T-helper 2 cell treated with Interferon-gamma antibody and Interleukin-4, amounts not matched to agents 100 ng/mL and 5 ng/mL, for 36 hours (primary cell): Measurements from ENCODE around the gene CRB2. TPM values are rescaled to one million over a fixed set of nuclear protein-coding genes. Genes with fewer than 3 reads are reported as not detected.

Source experiments
- intact Hi-C: fragments of 100-400 bp; cut with micrococcal nuclease; formaldehyde crosslinking; loops from one replicate; pipeline ENCODE4 v1.15.1; 2023
- total RNA-seq: library from RNA; stranded (reverse); gene quantifications from 2 replicates; pipeline ENCODE4 v1.2.3, GENCODE V29; 2022

The CRB2 gene
- total RNA-seq, 1 donor from 2014 or later = not detected

GRCh38 chr9:123399803-123400378, 43.9 kb downstream of the CRB2 start:
- intact Hi-C loops = no loop called here

- intact Hi-C loops = no loop called here
These were observed 45.0 kb downstream of the CRB2 start for GRCh38 chr9:123400926-123401503.

- intact Hi-C loops = no loop called here
These were observed 46.0 kb downstream of the CRB2 start for GRCh38 chr9:123401879-123402513.

GRCh38 chr9:123402981-123403509, 47.0 kb downstream of the CRB2 start:
- intact Hi-C loops = no loop called here

GRCh38 chr9:123406016-123406415, 50.0 kb downstream of the CRB2 start:
- intact Hi-C loops = no loop called here

GRCh38 chr9:123406691-123407216, 50.8 kb downstream of the CRB2 start:
- intact Hi-C loops = no loop called here

- intact Hi-C loops = no loop called here
These were observed 51.3 kb downstream of the CRB2 start for GRCh38 chr9:123407217-123407851.

GRCh38 chr9:123408313-123409262, 52.6 kb downstream of the CRB2 start:
- intact Hi-C loops = no loop called here

- intact Hi-C loops = no loop called here
These were observed 54.4 kb downstream of the CRB2 start for GRCh38 chr9:123410281-123410910.

GRCh38 chr9:123411191-123411590, 55.2 kb downstream of the CRB2 start:
- intact Hi-C loops = no loop called here

GRCh38 chr9:123411636-123412035, 55.6 kb downstream of the CRB2 start:
- intact Hi-C loops = no loop called here

GRCh38 chr9:123412171-123412820, 56.3 kb downstream of the CRB2 start:
- intact Hi-C loops = no loop called here

- intact Hi-C loops = no loop called here
These were observed 58.2 kb downstream of the CRB2 start for GRCh38 chr9:123414204-123414603.

- intact Hi-C loops = no loop called here
These were observed 59.2 kb downstream of the CRB2 start for GRCh38 chr9:123414936-123415930.

GRCh38 chr9:123416176-123416575, 60.2 kb downstream of the CRB2 start:
- intact Hi-C loops = no loop called here

- intact Hi-C loops = no loop called here
These were observed 61.5 kb downstream of the CRB2 start for GRCh38 chr9:123417289-123418051.

- intact Hi-C loops = no loop called here
These were observed 62.0 kb downstream of the CRB2 start for GRCh38 chr9:123418052-123418430.

GRCh38 chr9:123418506-123418905, 62.5 kb downstream of the CRB2 start:
- intact Hi-C loops = no loop called here
